NCI-H1436 (cell line): Measurements from ENCODE around the gene SCGB1C2.
A peak's percentile ranks its signal among the peaks of the same experiment; 100 is the strongest.
"Not testable (repeated sequence)": the region's sequence is repeated elsewhere in the genome, so short reads cannot be mapped to it uniquely, and the experiment has no call there.

Experiments
- DNase-seq: peaks from one replicate; lab custom pipeline; 2025; lab: John Stamatoyannopoulos, UW

The SCGB1C2 gene

GRCh38 chr17:149231-149630 lies 11.9 kb downstream of the SCGB1C2 start:
- DNase-seq: no peak

DNA sequence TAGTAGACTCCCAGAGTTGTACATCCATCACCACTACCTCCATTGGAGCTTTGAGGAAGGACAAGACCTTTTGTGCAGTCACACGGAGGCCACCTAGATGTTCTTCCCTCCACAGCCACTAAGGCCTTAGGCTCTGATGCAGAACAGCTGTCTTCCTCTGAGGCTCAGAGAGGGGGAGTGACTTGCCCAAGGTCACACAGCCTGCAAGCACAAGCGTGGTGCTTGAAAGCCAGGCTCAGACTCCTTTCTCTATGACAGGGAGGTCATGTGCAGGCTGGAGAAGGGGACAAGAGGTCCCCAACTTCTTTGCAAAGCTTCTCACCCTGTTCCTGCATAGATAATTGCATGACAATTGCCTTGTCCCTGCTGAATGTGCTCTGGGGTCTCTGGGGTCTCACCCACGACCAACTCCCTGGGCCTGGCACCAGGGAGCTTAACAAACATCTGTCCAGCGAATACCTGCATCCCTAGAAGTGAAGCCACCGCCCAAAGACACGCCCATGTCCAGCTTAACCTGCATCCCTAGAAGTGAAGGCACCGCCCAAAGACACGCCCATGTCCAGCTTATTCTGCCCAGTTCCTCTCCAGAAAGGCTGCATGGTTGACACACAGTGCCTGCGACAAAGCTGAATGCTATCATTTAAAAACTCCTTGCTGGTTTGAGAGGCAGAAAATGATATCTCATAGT lies 12.7 kb downstream of the SCGB1C2 start:
- DNase-seq: no peak

DNA sequence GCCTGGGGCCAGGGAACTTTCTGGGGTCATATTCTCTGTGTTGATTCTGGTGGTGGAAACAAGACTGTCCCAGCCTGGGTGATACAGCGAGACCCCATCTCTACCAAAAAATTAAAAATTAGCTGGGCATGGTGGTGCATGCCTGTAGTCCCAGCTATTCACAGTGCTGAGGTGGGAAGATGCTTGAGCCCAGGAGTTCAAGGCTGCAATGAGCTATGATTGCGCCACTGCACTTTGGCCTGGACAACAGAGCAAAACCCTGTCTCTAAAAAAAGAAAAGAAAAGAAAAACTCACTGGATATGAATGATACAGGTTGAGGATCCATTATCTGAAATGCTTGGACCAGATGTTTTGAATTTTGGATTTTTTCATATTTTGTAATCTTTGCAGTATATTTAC lies 13.6 kb downstream of the SCGB1C2 start:
- DNase-seq: no peak

- DNase-seq: no peak
Measured at GRCh38 chr17:151886-152859, 14.8 kb downstream of the SCGB1C2 start.

- no peak for DNase-seq
Measured at GRCh38 chr17:152860-153420, 15.6 kb downstream of the SCGB1C2 start.

- no peak for DNase-seq
Measured at GRCh38 chr17:153851-154250, 16.5 kb downstream of the SCGB1C2 start.

- DNase-seq: no peak
Measured at GRCh38 chr17:155576-155975, 18.2 kb downstream of the SCGB1C2 start.

- DNase-seq: no peak
Measured at GRCh38 chr17:156094-156621, 18.8 kb downstream of the SCGB1C2 start.

GRCh38 chr17:156946-157345 lies 19.6 kb downstream of the SCGB1C2 start:
- DNase-seq: no peak

GRCh38 chr17:157901-158300 lies 20.5 kb downstream of the SCGB1C2 start:
- no peak for DNase-seq

DNA sequence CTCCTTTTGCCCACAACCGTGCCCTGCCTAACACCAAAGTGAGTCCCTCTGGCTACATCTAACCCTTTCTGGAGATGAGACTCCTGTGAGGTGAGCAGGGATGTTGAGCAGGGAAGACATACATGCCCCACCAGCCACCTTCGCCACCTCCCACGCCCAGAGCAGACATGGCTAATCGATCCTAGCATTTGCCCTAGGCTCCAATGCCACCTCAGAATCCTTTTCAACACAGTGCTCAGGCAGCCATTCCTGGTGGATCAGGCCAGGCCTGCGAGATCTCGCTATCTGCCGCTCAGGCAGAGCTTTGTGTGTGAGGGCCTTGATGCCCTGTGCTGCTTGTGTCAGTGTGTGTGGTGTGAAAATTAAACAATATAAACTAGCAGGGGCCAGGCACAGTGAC lies 21.0 kb downstream of the SCGB1C2 start:
- DNase-seq: no peak

DNA sequence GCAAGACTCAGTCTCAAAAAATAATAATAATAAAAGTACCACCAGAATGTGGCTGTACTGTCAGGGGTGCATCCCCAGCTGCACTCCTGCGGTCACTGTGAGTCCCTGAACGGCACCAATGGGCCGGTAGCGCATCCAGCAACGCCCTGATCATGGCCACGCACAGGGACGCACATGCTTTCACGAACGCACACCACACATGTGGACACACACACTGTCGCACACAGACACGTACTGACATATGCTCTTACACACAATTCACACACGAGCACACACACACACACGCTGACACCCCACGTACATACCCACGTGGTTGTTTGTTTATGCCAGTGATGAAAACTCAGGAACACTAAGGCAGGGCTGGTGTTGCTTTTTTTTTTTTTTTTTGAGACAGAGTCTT lies 22.2 kb downstream of the SCGB1C2 start:
- DNase-seq: no peak

GRCh38 chr17:160336-160735 lies 23.0 kb downstream of the SCGB1C2 start:
- DNase-seq: no peak

- DNase-seq: no peak
Measured at GRCh38 chr17:161481-161880, 24.1 kb downstream of the SCGB1C2 start.

GRCh38 chr17:162689-163088 lies 25.3 kb downstream of the SCGB1C2 start:
- no peak for DNase-seq

- DNase-seq: no peak
Measured at GRCh38 chr17:163514-164098, 26.2 kb downstream of the SCGB1C2 start.

GRCh38 chr17:164303-165235 lies 27.2 kb downstream of the SCGB1C2 start:
- DNase-seq: peak; percentile 36

- no peak for DNase-seq
Measured at GRCh38 chr17:165939-166338, 28.6 kb downstream of the SCGB1C2 start.

DNA sequence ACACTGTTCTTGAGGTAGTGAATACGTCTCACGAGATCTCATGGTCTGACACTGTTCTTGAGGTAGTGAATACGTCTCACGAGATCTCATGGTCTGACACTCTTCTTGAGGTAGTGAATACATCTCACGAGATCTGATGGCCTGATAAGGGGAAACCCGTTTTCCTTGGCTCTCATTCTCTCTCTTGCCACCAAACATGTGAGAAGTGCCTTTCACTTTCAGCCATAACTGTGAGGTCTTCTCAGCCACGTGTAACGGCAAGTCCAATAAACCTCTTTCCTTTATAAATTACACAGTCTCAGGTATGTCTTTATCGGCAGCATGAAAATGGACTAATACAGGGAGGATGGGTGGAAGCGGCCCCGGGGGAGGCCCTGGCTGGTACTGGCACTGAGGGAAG lies 31.2 kb downstream of the SCGB1C2 start:
- DNase-seq: not testable (repeated sequence)

GRCh38 chr17:170130-170670 lies 32.8 kb downstream of the SCGB1C2 start:
- no peak for DNase-seq

GRCh38 chr17:171871-172270 lies 34.5 kb downstream of the SCGB1C2 start:
- no peak for DNase-seq
